DMS79 (cell line): ENCODE measurements around the gene LRP8.
"Not testable (repeated sequence)": the region's sequence is repeated elsewhere in the genome, so short reads cannot be mapped to it uniquely, and the experiment has no call there.

ENCODE experiments used
- DNase-seq: peaks from one replicate; lab custom pipeline; 2025; lab: John Stamatoyannopoulos, UW

LRP8 gene

GRCh38 chr1:53210352-53210751 is 117.5 kb downstream of the LRP8 start:
- DNase-seq = no peak

- no peak for DNase-seq
Measured at GRCh38 chr1:53207726-53208125, 120.1 kb downstream of the LRP8 start.

GRCh38 chr1:53206735-53207379 is 121.0 kb downstream of the LRP8 start:
- DNase-seq = no peak

- not testable (repeated sequence) for DNase-seq
Measured at GRCh38 chr1:53206083-53206685, 121.7 kb downstream of the LRP8 start.

- DNase-seq = not testable (repeated sequence)
Measured at GRCh38 chr1:53205496-53205895, 122.4 kb downstream of the LRP8 start.

GRCh38 chr1:53203466-53203865 is 124.4 kb downstream of the LRP8 start:
- no peak for DNase-seq

GRCh38 chr1:53198241-53198651 is 129.6 kb downstream of the LRP8 start:
- DNase-seq = no peak

GRCh38 chr1:53197291-53198200 is 130.3 kb downstream of the LRP8 start:
- DNase-seq = no peak

- DNase-seq = peak; percentile 80
Measured at GRCh38 chr1:53196485-53197290, 131.2 kb downstream of the LRP8 start, which contains the start of gene CPT2. Gene CPT2, plus strand, starts transcription at chr1:53196824. Its CDS starts 120 bp downstream, at chr1:53196944.

- DNase-seq = no peak
Measured at GRCh38 chr1:53196017-53196484, 131.8 kb downstream of the LRP8 start.

- DNase-seq = no peak
Measured at GRCh38 chr1:53195246-53196016, 132.4 kb downstream of the LRP8 start.
